Stimulated activated CD8-positive, alpha-beta memory T cell treated with anti-CD3 and anti-CD28 coated beads, Interleukin-4, amount 100 ng/mL, for 48 hours (primary cell): ENCODE data around the gene L3MBTL1.

Source experiments
- DNase-seq: peaks from one replicate; pipeline ENCODE4 v3.0.0-alpha.2; 2020

The L3MBTL1 gene

DNA sequence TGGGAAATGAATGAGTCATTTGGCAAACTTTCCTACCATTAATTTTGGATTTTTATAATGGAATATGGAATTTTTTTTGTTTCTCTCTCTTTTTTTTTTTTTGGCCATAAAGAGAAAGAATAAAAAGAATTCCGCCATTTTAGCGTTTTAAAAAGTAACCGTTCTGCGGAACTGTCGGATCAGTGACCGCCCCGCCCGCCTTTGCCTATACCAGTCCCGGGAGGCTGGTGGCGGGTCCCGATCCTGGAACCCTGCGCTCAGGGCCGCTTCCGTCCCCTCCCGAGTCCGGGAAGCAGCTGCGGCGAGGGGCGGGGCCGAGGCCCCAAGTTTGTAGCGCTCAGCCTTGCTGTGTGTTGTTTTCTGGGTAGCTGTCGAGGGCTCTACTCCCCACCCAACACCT, 609 bp downstream of the L3MBTL1 start:
- peak; percentile 35 for DNase-seq

DNA sequence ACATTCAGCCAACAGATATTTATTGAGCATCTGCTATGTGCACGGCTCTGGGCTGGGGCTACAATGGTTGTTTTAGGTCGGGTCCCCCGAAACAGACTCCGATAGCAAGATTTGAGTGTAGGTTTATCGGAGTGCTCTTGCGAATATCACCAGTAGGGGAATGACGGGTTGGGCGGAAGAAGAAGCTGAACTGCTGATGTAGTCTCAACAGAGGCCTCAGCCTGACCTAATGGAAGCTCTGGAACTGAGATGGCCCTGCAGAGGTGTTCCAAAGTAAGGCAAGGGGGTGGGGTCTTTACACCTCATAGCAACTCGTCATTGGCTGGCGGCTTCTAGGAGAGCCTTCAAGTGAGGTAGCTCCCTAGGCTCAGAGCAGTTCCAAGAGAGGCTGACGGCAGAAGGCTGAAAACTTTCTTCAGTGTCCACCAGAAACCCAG, 1.1 kb downstream of the L3MBTL1 start:
- no peak for DNase-seq

DNA sequence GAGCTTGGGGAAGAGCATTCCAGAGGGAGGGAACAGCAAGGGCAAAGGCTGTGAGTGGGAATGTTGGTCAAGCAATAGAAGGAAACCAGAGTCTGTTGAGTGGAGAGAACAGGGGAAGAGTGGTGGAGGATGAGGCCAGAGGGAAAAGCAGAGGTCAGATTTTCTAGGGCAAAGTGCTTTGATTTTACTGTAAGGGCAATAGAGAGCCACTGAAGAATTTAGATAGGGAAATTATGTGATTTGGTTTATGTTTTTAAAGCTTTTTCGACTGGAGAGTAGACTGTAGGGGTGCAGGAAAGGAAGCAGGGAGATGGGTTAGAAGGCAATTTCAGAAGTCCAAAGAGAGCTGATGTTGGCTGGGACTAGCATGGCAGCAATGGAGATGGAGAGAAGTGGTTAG, 4.4 kb downstream of the L3MBTL1 start:
- no peak for DNase-seq

DNA sequence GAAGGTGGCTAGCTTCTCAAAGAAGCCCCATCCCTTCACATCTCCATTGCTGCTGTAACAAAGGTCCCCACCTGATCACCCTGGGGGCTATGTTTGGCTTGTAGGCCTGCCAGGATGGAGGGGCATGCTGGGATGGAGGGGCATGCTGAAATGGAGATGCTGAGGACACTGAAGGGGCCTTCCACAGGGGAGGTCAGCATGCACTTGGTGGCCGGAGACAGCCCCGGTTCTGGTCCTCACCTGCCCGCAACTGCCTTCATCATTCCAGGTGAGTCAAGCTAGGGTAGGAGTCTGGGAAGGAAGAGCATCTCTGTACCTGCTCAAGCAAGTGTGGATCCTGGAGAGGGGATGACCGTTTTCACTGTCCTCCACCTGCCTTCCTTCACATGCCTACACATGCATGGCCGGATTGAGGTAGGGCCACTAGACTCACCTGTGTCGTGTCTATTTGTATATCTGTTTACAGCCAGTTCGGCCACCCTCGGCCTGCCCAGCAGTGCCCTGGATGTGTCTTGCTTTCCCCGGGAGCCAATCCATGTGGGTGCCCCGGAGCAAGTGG, 6.0 kb downstream of the L3MBTL1 start:
- no peak for DNase-seq

DNA sequence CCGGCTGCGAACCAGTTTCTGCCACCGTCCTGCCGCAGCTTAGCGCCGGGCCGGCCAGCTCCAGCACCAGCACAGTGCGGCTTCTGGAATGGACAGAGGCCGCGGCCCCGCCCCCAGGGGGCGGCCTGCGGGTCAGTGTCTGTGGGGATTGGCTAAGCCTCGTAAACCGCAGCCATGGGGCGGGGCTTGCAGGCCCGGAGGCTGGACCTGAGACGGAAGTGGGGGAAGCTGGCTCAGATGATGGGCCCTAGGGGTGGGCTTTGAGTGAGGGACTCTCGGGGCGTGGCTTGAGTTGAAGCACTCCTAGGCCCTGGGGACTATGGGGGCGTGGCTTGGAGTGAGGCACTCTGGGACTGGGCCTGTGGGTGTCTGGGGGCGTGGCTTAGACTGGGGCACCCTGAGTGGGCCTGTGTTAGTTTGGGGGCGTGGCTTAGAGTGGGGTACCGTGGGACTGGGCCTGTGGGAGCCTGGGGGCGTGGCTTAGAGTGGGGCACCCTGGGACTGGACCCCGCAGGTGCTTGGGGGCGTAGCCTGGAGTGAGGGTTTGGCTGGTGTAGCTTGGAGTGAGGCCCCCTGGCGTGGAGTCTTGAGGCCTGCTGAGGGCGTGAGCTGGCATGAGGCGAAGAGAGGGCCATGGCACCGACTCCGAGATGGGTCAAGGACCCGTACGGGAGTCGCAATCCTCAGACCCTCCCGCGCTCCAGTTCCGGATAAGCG, 6.6 kb downstream of the L3MBTL1 start:
- DNase-seq = peak; percentile 93

DNA sequence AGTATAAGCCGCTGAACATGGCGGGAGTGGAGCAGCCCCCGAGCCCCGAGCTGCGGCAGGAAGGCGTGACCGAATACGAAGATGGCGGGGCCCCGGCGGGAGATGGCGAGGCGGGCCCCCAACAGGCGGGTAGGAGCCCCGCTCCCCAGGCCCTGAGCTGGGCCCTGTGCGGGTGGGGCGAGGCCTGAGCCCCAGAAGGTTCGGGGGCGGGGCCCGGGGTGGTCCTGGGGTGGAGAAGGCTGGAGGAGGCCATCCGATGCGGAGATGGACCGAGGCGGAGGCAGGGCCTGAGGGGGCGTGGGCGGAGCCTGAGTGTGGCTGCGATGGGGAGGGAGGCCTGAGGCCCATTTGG, 7.1 kb downstream of the L3MBTL1 start:
- no peak for DNase-seq

DNA sequence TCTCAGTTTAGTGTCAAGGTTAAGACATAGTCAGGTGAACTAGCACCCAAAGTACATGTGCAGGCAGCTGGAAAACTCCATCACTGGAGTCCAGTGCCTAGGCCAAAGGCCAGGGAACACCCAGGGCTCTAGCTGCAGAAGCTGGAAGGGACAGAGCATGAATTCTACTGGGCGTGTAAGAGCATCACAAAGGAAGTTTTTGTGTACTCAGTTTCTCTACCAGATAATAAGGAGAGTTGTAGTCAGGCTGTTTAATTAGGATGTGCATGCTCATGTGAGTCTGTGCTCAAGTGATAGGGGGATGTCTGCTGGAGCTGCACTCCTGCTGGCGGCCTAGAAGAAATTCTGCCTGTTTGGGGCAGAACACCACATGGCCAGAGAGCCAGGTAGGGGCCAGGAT, 8.1 kb downstream of the L3MBTL1 start:
- DNase-seq = no peak

DNA sequence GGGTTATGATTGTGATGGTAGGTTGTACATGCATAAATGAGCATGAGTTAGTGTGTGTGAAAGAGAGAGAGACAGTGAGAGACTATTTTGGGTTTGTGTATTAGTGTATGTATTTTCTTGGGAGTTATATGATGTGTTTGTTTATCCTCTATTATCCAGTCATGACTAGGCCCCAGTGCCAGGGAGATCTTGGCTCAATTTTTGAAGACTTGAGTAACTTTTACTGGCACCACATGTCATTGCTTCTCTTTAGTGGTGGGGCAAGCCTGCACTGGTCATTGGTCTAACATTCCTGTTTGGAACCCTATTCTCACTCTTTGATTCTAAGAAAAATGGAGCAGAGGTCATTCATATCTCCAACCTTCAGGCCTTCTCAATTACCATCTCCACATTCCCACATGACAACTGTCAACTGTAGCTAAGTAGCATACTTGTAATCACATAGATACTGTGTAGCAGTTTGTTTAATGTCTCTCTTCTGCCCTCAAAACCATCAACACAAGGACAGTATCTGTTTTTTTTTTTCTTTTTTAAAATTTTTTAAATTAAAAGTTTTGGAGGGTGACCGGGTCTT, 8.8 kb downstream of the L3MBTL1 start:
- no peak for DNase-seq

DNA sequence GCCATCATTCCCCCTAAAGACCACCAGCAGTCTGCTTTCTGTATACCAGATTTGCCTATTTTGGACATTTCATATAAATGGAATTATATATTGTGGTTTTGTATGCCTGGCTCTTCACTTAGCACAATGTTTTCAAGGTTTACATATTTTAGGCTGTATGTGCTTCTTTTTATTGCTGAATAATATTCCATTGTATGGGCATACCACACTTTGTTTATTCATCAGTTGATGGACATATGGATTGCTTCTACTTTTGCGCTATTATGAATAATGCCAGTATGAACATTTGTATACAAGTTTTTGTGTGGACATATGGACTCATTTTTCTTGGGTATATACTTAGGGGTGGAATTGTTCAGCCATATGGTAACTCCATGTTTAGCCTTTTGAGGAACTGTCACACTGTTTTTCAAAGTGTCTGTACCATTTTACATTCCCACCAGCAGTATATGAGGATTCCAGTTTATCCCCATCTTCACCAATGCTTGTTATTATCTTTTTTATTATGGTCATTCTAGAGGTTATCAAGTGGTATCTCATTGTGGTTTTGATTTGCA, 12.7 kb downstream of the L3MBTL1 start:
- DNase-seq = no peak

DNA sequence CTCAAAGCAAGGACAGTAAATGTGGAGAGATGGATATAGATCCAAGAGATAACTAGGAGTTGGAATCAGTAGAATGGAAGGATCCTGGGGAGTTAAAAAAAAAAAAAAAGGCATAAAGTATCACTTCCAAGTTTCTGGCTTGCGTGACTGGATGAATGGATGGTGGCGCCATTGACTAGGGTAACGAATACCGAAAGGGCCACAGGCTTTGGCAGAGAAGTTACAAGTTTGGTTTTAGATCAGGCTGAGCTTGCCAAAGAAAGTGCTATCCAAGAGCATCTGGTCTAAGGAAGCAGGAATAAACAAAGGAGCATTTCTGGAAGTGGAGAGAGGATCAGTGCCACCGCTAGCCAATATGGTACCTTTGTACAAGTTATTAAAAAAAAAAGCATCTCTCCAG, 17.5 kb downstream of the L3MBTL1 start:
- DNase-seq = no peak

DNA sequence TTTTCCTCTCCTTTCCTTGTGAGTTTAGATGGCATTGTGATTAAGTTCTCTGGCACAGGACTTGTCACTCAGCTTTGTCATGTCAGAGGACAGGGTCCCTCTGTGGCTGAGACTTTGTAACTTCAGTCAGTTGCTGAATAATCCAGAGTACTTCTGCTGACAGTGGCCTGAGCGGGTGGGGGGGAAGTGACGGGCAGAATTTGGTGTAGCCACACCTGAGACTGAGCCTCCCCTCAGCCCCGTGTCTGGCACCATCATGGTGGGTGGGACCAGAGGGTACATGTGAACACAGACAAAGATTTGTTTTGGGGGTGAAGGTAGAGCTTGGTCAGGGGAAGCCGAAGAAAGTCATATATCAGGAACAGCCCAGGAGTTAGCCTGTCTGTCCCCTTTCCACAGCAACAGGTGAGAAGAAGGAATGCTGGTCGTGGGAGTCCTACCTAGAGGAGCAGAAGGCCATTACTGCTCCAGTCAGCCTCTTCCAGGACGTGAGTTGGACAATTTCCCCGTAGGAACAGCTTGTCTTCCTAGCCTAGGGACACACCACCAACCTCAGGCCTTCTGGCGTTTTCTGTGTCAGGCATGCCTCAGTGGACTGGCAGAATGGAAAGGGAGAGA, 20.9 kb downstream of the L3MBTL1 start:
- no peak for DNase-seq

DNA sequence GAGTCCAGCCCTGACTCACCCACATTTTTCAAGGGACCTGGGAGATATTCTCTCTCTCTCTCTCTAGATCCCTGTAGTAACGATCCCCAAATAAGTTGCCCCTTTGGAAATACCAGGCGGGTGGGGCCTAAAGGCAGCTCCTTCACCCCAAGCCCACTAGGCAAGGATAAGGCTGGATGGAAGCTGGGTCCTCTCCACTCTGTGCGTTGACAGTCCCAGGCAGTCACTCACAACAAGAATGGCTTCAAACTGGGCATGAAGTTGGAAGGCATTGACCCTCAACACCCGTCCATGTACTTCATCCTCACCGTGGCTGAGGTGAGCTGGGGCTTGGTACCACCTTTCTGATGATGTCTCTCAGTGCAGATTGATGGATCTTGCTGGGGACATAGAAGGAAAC, 21.6 kb downstream of the L3MBTL1 start:
- DNase-seq = no peak

DNA sequence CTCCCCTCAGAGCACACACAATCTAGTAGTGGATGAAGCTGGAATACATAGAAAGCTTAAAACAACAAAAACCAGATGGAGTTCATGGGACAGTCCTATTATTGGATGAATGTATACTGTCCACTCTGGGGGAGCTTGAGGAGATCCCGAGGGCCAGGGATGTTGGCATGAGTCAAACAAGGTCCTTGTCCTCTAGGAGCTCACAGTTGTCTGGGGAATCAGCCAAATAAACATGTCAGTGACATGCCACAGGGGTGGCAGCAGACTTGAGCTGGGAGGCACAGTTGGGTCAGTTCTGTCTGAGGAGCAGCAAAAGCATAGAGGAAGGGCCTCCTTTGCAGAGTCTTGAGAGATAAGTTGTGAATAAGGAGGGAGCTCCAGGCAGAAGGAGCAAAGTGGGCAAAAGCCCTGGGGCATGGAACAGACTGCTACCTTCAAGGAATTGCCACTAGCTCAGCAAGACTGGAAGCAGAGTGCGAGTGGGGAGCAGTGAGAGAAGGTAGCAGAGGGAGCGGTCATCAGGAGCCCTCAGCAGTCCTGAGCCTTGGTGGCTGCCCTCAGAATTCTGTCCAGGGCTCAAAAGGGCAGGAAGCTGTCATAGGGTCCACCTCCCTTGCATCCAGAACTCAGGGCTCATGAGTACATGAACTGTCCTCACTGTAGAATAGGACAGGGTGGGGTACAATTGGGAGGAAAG, 22.1 kb downstream of the L3MBTL1 start:
- no peak for DNase-seq

DNA sequence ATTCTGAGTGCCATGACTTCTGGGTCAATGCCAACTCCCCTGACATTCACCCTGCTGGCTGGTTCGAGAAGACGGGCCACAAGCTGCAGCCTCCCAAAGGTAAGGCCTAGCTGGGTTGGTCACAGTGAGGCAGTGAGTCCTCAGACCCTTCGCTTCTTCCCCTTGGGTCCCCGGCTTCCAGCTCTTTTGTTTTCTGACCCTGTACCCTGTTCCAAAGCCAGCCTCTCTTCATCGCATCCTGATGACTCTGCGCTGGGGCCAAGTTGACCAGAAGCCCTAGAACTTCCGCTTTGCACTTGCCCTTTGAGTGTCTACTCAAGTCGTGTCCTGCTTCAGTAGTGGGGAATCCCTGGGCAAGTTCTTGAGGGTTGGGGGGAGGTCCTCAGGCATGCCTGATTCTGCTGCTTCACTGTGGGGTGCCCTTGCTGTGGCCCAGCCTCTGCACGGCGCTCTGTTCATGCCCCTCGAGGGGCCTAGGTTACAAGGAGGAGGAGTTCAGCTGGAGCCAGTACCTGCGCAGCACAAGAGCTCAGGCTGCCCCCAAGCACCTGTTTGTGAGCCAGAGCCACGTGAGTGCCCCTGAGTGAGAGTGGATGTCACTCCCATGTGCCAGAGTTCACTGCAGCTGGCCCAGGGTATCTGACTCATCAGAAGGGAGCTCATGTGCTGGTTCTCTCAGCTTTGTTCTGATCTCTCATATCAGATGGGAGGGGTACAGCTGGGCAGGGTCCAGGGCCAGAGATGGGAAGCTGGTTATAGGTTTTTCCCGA, 23.0 kb downstream of the L3MBTL1 start:
- DNase-seq = no peak

DNA sequence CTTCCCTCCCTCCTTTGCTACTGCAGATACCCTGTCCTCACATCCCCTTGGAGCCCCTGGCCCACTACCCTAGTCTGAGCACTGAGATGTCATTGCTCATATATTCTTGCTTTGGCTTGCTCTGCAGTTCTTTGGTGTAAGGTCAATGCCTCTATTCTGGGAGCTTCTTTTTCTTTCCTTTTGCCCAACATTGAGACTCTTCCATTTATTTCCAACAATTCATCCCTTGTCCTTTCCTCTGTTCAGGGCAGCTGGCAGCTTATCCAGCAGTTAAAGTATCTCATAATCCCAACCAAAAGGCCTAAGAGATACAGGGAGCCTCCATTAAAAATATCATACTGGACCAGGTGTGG, 23.6 kb downstream of the L3MBTL1 start:
- DNase-seq = no peak

DNA sequence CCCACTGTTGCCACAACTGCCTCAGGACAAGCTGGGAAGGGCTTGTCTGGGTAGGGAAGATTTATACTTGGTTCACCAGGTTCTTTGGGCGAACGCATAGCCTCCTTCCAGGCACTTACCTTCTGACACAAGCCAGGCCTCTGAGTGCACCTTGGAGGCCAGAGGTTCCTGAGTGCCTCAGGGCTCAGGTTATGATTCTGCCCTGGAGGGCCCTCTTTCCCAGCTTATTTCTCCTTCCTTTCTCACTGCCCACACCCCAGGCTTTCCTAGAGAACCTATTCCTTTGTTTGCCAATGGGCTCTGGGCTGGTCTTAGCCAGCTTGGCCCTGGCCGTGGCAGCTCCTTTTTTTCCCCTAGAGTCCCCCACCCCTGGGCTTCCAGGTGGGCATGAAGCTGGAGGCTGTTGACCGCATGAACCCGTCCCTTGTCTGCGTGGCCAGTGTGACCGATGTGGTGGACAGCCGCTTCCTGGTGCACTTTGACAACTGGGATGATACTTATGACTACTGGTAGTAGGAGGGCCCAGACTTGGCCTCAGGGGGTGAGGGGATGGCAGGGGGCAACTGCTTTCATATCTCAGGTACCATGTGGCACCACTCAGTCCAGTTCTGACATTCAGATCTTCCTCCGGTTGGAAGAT, 25.0 kb downstream of the L3MBTL1 start:
- no peak for DNase-seq

DNA sequence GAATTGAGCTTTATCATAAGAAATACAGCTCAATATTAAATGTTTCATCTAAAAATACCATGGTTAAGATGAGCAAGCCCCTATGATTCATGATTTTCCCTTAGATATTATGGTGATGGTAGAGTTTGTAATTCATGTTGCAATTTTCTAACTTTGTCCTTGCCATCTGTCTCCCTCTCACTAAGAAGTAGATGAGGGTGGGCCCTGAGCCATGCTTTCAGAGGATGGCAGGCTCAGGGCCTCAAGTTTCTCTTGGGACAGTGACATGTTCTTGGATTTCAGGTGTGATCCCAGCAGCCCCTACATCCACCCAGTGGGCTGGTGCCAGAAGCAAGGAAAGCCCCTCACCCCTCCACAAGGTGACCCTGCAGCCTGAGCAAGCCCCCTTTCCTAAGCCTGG, 25.6 kb downstream of the L3MBTL1 start:
- no peak for DNase-seq

DNA sequence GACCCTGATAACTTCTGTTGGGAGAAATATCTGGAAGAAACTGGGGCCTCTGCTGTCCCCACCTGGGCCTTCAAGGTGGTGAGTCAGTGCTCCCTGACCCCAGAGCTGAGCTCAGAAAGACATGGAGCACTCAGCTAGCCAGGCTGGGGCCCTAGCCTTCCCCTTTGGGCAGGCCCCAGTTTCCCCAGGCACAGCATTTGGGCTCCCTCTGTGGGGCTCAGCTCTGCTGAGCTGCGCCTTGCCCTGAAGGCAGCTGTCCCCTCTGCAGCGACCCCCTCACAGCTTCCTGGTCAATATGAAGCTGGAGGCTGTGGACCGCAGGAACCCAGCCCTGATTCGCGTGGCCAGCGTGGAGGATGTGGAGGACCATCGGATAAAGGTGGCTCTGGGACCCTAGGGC, 26.5 kb downstream of the L3MBTL1 start:
- DNase-seq = no peak

DNA sequence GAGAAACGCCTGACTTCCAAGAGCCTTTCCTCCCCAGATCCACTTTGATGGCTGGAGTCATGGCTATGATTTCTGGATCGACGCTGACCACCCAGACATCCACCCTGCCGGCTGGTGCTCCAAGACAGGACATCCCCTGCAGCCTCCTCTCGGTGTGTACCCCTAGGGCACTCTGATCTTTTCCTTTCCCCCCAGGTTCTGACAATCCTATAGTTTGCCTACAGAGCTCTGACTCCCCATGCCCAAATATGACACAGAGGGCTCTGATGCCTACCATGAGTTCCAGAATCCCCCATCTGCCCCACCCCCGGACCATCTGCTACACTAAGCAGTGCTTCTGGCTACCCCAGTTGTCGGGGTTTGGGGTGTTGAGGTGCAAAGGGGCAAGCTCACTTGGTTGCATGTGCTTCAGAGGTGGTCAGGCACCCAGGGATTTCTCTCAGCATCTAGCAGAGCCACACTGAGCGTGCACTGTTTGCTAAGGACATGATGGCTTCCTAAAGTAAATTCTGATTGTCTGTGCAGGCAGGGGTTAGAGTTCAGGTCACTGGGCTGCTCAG, 27.4 kb downstream of the L3MBTL1 start:
- no peak for DNase-seq

DNA sequence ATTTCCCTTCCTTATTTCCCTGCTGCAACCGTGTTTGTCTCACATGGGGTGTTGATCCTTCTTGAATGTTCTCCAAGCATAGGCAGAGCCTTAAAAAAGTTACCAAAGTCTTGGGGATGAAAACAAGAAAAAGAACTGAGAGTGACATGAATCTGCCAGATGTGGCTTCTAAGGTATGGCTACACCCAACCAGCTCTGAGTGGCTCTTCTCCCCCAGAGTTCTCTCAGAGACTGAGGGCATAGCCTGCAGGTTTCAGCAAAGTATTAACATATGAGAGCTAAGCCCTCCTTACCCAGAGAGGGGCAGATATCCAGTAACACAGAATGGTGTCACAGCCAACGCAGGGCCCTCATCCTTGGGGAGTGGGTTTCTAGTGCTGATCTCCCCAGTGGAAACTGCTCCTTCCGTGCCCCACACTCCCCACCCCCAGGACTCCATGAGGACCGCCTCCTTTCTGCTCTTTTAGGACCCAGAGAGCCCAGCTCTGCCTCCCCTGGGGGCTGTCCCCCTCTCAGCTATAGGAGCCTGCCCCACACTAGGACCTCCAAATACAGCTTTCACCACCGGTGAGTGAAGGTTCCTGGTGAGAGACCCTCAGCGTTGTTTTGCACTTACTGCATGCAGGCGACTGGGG, 28.0 kb downstream of the L3MBTL1 start:
- no peak for DNase-seq
